Lower lobe of right lung (tissue), 2 donors: ENCODE results near the gene WIPF3. TPM values are rescaled to one million over a fixed set of nuclear protein-coding genes. Genes with fewer than 3 reads are reported as not detected.

ENCODE experiments used
- ATAC-seq, 2 donors: fragments of 200-7000 bp; cut with Tn5 transposase; one replicate each; pipeline ENCODE4 v1.9.1; 2020 to 2022; ENCODE audit warnings: mild to moderate bottlenecking in 2 of 2, moderate library complexity in 2 of 2
- DNase-seq: peaks from one replicate; pipeline ENCODE4 v3.0.0-alpha.2; 2020
- H3K27ac ChIP-seq: fragments of 200-600 bp; one replicate; pipeline ENCODE4 v1.8.0; 2022
- H3K27me3 ChIP-seq: fragments of 200-600 bp; one replicate; pipeline ENCODE4 v1.8.0; 2022; ENCODE audit warnings: low read depth
- H3K36me3 ChIP-seq: fragments of 200-600 bp; one replicate; pipeline ENCODE4 v1.8.0; 2022; ENCODE audit warnings: mild to moderate bottlenecking
- H3K4me1 ChIP-seq: fragments of 200-600 bp; one replicate; pipeline ENCODE4 v1.8.0; 2022
- H3K4me3 ChIP-seq: fragments of 200-600 bp; one replicate; pipeline ENCODE4 v1.8.0; 2022; ENCODE audit warnings: mild to moderate bottlenecking
- H3K9me3 ChIP-seq: fragments of 200-600 bp; one replicate; pipeline ENCODE4 v1.8.0; 2022
- intact Hi-C: fragments of 100-400 bp; cut with DNase I; formaldehyde crosslinking; loops from one replicate; pipeline ENCODE4 v1.11.0; 2022
- total RNA-seq: library from RNA; stranded (reverse); fragmentation: NEBNext Ultra II Directional; extraction: Animal tissue kit (Norgen Biotek cat#: 25700); gene quantifications from one replicate; pipeline ENCODE4 v1.2.1, GENCODE V29; 2021
- TF ChIP-seq, protein P1 (sequence below): fragments of 200-600 bp; IDR thresholded peaks from one replicate; pipeline ENCODE4 v1.8.0; 2022; ENCODE audit warnings: antibody characterized with exemption, mild to moderate bottlenecking
- donor health status: DM: no; HTN: yes; CAD: no; lungs with severe emphysema.

WIPF3 gene
- total RNA-seq, 1 donor from 2014 or later: 0.95 TPM

DNA sequence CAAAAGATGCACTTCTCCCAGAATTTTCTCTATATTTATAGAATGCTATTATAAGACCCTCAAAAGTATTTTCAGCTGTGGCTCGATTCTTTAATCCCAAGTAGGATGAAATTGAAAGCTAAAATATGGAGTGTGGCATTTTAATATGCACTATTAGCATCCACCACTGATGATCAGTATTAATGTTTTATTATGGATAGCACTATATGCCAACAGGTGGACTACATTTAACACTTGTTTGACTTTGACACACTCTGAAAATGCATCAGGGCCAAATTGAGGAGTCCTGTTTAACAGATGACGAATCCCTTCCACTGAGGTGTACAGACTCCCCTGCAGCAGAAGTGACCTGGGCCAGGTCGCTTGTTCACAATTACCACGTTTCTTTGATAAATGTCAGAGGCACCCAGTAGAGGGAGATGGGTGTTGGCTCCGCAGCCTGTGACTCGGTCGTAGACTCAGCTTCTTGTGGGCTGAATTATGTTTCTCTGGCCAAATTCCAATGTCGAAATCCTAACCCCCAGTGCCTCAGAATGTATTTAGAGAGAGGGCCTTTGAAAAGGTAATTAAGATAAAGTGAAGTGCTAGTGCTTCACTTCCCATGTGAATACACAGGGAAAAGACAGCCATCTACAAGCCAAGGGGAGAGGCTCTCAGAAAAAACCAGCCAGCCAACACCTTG, 48.1 kb downstream of the WIPF3 start:
- peaks cover under 1% of the 10 kb centered on the region for H3K4me1 ChIP-seq
- ATAC-seq: peak; percentile 57 to 78
- no peaks in the 10 kb centered on the region for H3K9me3 ChIP-seq
- no peaks in the 10 kb centered on the region for H3K36me3 ChIP-seq
- intact Hi-C loops: no loop called here
- TF ChIP-seq, protein P1, sequence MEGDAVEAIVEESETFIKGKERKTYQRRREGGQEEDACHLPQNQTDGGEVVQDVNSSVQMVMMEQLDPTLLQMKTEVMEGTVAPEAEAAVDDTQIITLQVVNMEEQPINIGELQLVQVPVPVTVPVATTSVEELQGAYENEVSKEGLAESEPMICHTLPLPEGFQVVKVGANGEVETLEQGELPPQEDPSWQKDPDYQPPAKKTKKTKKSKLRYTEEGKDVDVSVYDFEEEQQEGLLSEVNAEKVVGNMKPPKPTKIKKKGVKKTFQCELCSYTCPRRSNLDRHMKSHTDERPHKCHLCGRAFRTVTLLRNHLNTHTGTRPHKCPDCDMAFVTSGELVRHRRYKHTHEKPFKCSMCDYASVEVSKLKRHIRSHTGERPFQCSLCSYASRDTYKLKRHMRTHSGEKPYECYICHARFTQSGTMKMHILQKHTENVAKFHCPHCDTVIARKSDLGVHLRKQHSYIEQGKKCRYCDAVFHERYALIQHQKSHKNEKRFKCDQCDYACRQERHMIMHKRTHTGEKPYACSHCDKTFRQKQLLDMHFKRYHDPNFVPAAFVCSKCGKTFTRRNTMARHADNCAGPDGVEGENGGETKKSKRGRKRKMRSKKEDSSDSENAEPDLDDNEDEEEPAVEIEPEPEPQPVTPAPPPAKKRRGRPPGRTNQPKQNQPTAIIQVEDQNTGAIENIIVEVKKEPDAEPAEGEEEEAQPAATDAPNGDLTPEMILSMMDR: no peak
- no peak overlapping the region for H3K4me3 ChIP-seq
- H3K27ac ChIP-seq: no peak overlapping the region
- H3K27me3 ChIP-seq: peaks cover 5% of the 10 kb centered on the region
- no peak for DNase-seq

DNA sequence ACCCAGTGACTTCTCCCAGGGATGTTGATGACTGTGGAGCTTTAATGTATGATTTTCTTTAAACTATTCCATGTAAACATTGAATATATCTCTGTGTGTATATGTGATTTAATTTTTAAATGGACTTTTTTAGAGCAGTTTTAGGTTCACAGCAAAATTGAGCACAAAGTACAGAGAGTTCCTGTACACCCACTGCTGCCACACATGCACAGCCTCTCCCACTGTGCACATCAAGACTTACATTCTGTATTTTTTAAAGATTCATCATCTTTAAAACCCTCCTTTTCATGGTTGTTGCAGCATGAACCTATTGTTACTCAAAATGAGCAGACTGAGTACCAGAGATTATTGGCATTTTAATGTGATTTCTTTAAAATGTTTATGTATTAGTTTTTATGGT, 51.3 kb downstream of the WIPF3 start:
- intact Hi-C loops: no loop called here
- TF ChIP-seq, protein P1: no peak
- DNase-seq (no peak), ATAC-seq (no peak)
- H3K9me3 ChIP-seq: no peaks in the 10 kb centered on the region
- no peaks in the 10 kb centered on the region for H3K36me3 ChIP-seq
- peaks cover 7% of the 10 kb centered on the region for H3K4me1 ChIP-seq
- no peak overlapping the region for H3K27ac ChIP-seq
- no peak overlapping the region for H3K4me3 ChIP-seq
- H3K27me3 ChIP-seq: peaks cover 5% of the 10 kb centered on the region

DNA sequence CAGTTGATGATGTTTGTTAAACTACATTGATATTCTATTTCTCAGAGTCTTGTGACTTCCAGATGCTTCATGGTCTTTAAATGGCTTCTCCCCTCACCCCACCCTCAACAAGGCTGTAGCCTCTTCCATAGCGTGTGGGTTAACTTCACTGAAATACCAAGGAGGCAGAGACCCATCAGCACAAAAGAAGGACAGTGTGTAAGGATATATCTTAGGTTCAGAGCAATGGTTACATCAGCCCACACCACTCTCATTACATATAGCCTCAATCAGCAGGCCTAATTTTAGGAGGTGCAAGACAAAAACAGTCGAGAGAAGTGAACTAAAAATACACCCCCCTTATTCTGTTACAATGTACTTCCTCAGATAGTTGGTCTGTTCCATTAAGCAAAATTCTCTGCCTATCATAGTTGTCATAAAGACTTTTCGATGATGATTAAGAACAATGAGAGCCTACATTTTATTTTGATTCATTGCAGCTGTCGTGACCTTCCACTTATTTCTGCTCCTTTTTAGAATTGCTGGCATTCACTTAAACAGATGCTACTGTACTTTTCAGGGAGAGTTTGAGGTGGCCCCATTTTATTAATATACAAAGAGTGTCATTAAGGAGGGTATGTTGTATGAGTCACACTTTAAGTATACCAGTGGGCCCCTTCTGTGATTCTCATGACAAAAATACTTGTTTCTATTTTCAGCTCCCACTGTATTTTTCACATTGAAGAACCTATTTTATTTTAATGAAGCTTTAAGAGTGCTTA, 52.1 kb downstream of the WIPF3 start:
- peaks cover 7% of the 10 kb centered on the region for H3K4me1 ChIP-seq
- no peaks in the 10 kb centered on the region for H3K36me3 ChIP-seq
- no peaks in the 10 kb centered on the region for H3K9me3 ChIP-seq
- TF ChIP-seq, protein P1: no peak
- H3K27ac ChIP-seq: no peak overlapping the region
- ATAC-seq (no peak), DNase-seq (no peak)
- no peak overlapping the region for H3K4me3 ChIP-seq
- H3K27me3 ChIP-seq: peaks cover 1% of the 10 kb centered on the region
- intact Hi-C loops: no loop called here

DNA sequence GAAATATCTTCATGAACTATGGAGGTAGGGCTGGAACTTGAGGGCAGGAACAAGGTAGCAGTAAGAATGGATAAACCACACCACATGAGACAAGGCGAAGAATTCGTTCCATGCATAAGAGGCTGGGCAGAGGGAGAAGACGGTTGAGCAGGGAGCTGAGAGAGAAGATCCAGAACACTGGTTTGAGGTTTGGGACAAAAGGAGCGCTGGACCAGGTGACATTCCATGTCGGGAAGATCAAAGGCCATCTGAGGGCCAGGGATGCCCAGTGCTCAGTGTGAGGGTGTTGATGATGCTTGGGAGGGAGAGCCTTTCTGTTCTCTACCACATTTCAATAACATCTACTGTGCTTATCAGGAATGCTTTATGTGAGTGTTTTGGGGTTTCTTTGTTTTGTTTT, 52.8 kb downstream of the WIPF3 start:
- ATAC-seq (no peak), DNase-seq (no peak)
- TF ChIP-seq, protein P1: no peak
- Histone ChIP-seq H3K27ac (no peak overlapping the region), H3K36me3 (no peaks in the 10 kb centered on the region), H3K9me3 (no peaks in the 10 kb centered on the region), H3K4me3 (no peak overlapping the region), H3K27me3 (no peaks in the 10 kb centered on the region), H3K4me1 (peaks cover 7% of the 10 kb centered on the region)
- intact Hi-C loops: no loop called here

DNA sequence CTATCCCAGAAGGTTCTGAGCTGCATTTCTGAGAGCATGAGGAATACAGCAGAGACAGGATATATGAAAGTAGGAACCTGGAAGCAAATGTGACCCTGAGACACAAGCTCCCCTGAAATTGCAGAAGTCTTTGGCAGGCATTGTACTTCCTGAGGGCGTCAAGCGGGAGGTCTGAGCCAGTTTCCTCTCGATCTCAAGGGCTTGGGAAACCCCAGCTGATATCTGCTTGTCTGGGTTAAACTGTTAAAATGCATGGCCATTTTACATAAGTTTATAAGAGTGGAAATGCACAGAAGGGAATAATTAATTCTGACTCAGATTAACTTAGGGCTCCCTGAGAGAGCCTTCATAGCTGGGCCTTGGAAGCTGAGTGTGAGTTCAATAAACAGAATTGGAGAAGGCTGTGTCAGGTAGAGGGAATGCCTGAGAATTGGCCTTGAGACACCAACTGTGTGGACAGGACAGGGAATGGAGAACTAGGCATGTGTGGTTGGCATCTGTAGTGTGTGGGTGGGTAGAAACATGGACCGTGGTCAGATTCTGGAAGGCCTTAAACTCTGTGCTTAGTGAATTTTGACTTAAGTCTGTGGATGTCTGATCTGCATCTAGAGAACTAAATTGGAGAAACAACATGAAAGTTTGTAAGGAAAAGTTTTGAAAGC, 53.3 kb downstream of the WIPF3 start:
- intact Hi-C loops: no loop called here
- Histone ChIP-seq H3K27ac (no peak overlapping the region), H3K4me3 (no peak overlapping the region), H3K9me3 (no peaks in the 10 kb centered on the region), H3K36me3 (no peaks in the 10 kb centered on the region), H3K4me1 (peaks cover 11% of the 10 kb centered on the region), H3K27me3 (no peaks in the 10 kb centered on the region)
- peak; percentile 62 to 73 for ATAC-seq
- no peak for DNase-seq
- TF ChIP-seq, protein P1: no peak
